HepG2 (cell line): ENCODE data around the gene TGFA. TPM values are rescaled to one million over a fixed set of nuclear protein-coding genes. Genes with fewer than 3 reads are reported as not detected.

Experiments
- FOXC1 ChIP-seq: sonication (generic); formaldehyde crosslinking; IDR thresholded peaks from 2 replicates; pipeline ENCODE4 v1.8.0; 2022; ENCODE audit warnings: mild to moderate bottlenecking, missing genetic modification reagents, borderline replicate concordance
- GABPA ChIP-seq, 2 experiments: IDR thresholded peaks; 2 replicates each; pipeline ENCODE4 v1.6.1; 2011 to 2016; ENCODE audit warnings: low read depth in 2 of 2, low read length in 1 of 2, missing biosample characterization in 1 of 2, missing genetic modification characterization in 1 of 2
- HDAC1 ChIP-seq: sonication (generic); formaldehyde crosslinking; IDR thresholded peaks from 2 replicates; pipeline ENCODE4 v1.5.1; 2020; ENCODE audit warnings: mild to moderate bottlenecking, missing genetic modification reagents
- ZFX ChIP-seq: sonication (generic); formaldehyde crosslinking; IDR thresholded peaks from 2 replicates; pipeline ENCODE4 v1.4.0; 2020; ENCODE audit warnings: mild to moderate bottlenecking, low read depth, missing genetic modification reagents, moderate library complexity
- ZNF510 ChIP-seq: sonication (generic); formaldehyde crosslinking; IDR thresholded peaks from 2 replicates; pipeline ENCODE4 v1.4.0; 2020; ENCODE audit warnings: low read depth, mild to moderate bottlenecking, missing genetic modification reagents
- ZNF614 ChIP-seq: IDR thresholded peaks from 2 replicates; pipeline ENCODE4 v1.6.1; 2018; ENCODE audit warnings: missing biosample characterization, missing genetic modification reagents, inconsistent platforms, borderline replicate concordance
- ZNF644 ChIP-seq: IDR thresholded peaks from 2 replicates; pipeline ENCODE4 v1.6.1; 2016; ENCODE audit warnings: low read depth
- polyA plus RNA-seq, 8 experiments: library from polyadenylated mRNA; depleted of rRNA in 3 of 8; stranded (reverse) in 7 of 8; unstranded in 1 of 8; fragments of >200 nt; fragmentation: Illumina TruSeq in 4 of 8; extraction: Trizol in 4 of 8; gene quantifications; 2 replicates each; pipeline versions ENCODE4 v1.2.1 to v1.2.3, GENCODE V29; 2011 to 2016; ENCODE audit warnings: low read depth in 4 of 8, missing spikeins in 1 of 8, mixed read lengths in 1 of 8; ENCODE audit not compliant: insufficient read depth in 1 of 8
- total RNA-seq, 5 experiments: library from RNA; depleted of rRNA; stranded (reverse); fragments of >200 nt; fragmentation: Illumina TruSeq; extraction: Trizol; gene quantifications; 2 replicates each; pipeline ENCODE4 v1.2.3, GENCODE V29; 2016; ENCODE audit warnings: low read depth in 1 of 5
- TF ChIP-seq, protein P1 (sequence below): fragments of 450-650 bp; IDR thresholded peaks from 2 replicates; pipeline ENCODE4 v1.6.1; 2017
- TF ChIP-seq, protein P2 (sequence below): sonication (generic); formaldehyde crosslinking; IDR thresholded peaks from 2 replicates; pipeline ENCODE4 v1.8.1; 2023; ENCODE audit warnings: missing genetic modification reagents, inconsistent platforms, borderline replicate concordance
- TF ChIP-seq, protein P3 (sequence below): sonication (generic); formaldehyde crosslinking; IDR thresholded peaks from 2 replicates; pipeline ENCODE4 v1.4.0; 2020; ENCODE audit warnings: missing genetic modification reagents
- TF ChIP-seq, protein P4 (sequence below), 2 experiments: IDR thresholded peaks; 2 replicates each; pipeline ENCODE4 v1.6.1; 2011 to 2012; ENCODE audit warnings: low read length in 2 of 2, borderline replicate concordance in 1 of 2, low read depth in 1 of 2, mild to moderate bottlenecking in 1 of 2, moderate library complexity in 1 of 2
- TF ChIP-seq, protein P5 (sequence below): sonication (generic); formaldehyde crosslinking; IDR thresholded peaks from 2 replicates; pipeline ENCODE4 v1.4.0; 2020; ENCODE audit warnings: missing genetic modification reagents

TGFA gene
- total and polyA plus RNA-seq, 2 of the 13 experiments (the other 11 are each of a cell fraction or from before 2014, with no cell fraction given): 7.8 to 15.3 TPM

DNA sequence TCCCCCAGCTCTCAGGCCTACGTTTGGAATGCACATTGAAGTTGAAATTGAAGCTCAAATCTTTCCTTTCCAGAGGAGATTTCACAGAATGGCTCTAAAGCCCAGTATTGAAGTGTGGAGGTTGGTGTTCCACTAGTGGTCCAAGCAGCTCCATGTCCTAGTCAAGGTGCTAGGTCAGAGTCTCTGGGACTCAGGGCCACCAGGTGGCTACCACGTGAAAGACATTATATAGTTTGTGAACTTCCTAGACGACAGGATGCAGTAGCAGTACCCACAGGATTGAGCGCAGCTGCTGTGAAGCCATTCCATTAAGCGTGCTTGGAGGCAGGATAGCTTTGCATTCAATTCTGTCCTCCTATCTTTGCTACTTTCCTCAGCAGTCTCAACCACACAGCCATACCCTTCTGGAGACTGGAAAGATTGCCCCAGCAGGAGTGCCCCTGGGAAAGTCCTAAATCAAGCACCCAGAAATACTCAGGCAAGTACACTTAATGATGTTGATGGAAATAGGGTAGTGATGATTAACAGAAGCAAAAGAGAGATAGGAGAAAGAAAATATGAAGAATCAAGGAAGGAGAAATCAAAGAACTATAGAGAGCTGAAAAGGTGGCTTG, 4.7 kb upstream of the TGFA start (continued):
- TF ChIP-seq, protein P1, sequence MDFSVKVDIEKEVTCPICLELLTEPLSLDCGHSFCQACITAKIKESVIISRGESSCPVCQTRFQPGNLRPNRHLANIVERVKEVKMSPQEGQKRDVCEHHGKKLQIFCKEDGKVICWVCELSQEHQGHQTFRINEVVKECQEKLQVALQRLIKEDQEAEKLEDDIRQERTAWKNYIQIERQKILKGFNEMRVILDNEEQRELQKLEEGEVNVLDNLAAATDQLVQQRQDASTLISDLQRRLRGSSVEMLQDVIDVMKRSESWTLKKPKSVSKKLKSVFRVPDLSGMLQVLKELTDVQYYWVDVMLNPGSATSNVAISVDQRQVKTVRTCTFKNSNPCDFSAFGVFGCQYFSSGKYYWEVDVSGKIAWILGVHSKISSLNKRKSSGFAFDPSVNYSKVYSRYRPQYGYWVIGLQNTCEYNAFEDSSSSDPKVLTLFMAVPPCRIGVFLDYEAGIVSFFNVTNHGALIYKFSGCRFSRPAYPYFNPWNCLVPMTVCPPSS: no peak
- TF ChIP-seq ZNF644 (CRISPR knock-in tag) (peak; percentile 56; the same call in 1 of the 2 replicates), ZNF614 (0 out of 2 replicates have a peak, but pooled peaks have one; percentile 15), ZNF510 (CRISPR knock-in tag) (no peak), GABPA (IDR thresholded peaks at IDR 0.05; ENCODE audit: low read depth, low read length) (no peak), GABPA (CRISPR knock-in tag; IDR thresholded peaks at IDR 0.05; ENCODE audit: low read depth) (no peak), HDAC1 (CRISPR knock-in tag) (peak; percentile 57; the same call in 1 of the 2 replicates), ZFX (CRISPR knock-in tag) (peak; percentile 36; the same call in 1 of the 2 replicates), FOXC1 (CRISPR knock-in tag) (peak; percentile 41; the same call in 1 of the 2 replicates)
- TF ChIP-seq, protein P2, sequence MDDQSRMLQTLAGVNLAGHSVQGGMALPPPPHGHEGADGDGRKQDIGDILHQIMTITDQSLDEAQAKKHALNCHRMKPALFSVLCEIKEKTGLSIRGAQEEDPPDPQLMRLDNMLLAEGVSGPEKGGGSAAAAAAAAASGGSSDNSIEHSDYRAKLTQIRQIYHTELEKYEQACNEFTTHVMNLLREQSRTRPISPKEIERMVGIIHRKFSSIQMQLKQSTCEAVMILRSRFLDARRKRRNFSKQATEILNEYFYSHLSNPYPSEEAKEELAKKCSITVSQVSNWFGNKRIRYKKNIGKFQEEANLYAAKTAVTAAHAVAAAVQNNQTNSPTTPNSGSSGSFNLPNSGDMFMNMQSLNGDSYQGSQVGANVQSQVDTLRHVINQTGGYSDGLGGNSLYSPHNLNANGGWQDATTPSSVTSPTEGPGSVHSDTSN: no peak
- TF ChIP-seq, protein P3, sequence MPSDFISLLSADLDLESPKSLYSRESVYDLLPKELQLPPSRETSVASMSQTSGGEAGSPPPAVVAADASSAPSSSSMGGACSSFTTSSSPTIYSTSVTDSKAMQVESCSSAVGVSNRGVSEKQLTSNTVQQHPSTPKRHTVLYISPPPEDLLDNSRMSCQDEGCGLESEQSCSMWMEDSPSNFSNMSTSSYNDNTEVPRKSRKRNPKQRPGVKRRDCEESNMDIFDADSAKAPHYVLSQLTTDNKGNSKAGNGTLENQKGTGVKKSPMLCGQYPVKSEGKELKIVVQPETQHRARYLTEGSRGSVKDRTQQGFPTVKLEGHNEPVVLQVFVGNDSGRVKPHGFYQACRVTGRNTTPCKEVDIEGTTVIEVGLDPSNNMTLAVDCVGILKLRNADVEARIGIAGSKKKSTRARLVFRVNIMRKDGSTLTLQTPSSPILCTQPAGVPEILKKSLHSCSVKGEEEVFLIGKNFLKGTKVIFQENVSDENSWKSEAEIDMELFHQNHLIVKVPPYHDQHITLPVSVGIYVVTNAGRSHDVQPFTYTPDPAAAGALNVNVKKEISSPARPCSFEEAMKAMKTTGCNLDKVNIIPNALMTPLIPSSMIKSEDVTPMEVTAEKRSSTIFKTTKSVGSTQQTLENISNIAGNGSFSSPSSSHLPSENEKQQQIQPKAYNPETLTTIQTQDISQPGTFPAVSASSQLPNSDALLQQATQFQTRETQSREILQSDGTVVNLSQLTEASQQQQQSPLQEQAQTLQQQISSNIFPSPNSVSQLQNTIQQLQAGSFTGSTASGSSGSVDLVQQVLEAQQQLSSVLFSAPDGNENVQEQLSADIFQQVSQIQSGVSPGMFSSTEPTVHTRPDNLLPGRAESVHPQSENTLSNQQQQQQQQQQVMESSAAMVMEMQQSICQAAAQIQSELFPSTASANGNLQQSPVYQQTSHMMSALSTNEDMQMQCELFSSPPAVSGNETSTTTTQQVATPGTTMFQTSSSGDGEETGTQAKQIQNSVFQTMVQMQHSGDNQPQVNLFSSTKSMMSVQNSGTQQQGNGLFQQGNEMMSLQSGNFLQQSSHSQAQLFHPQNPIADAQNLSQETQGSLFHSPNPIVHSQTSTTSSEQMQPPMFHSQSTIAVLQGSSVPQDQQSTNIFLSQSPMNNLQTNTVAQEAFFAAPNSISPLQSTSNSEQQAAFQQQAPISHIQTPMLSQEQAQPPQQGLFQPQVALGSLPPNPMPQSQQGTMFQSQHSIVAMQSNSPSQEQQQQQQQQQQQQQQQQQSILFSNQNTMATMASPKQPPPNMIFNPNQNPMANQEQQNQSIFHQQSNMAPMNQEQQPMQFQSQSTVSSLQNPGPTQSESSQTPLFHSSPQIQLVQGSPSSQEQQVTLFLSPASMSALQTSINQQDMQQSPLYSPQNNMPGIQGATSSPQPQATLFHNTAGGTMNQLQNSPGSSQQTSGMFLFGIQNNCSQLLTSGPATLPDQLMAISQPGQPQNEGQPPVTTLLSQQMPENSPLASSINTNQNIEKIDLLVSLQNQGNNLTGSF (CRISPR knock-in tag): no peak
- TF ChIP-seq, protein P4, sequence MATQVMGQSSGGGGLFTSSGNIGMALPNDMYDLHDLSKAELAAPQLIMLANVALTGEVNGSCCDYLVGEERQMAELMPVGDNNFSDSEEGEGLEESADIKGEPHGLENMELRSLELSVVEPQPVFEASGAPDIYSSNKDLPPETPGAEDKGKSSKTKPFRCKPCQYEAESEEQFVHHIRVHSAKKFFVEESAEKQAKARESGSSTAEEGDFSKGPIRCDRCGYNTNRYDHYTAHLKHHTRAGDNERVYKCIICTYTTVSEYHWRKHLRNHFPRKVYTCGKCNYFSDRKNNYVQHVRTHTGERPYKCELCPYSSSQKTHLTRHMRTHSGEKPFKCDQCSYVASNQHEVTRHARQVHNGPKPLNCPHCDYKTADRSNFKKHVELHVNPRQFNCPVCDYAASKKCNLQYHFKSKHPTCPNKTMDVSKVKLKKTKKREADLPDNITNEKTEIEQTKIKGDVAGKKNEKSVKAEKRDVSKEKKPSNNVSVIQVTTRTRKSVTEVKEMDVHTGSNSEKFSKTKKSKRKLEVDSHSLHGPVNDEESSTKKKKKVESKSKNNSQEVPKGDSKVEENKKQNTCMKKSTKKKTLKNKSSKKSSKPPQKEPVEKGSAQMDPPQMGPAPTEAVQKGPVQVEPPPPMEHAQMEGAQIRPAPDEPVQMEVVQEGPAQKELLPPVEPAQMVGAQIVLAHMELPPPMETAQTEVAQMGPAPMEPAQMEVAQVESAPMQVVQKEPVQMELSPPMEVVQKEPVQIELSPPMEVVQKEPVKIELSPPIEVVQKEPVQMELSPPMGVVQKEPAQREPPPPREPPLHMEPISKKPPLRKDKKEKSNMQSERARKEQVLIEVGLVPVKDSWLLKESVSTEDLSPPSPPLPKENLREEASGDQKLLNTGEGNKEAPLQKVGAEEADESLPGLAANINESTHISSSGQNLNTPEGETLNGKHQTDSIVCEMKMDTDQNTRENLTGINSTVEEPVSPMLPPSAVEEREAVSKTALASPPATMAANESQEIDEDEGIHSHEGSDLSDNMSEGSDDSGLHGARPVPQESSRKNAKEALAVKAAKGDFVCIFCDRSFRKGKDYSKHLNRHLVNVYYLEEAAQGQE (IDR thresholded peaks at IDR 0.05; ENCODE audit: borderline replicate concordance in 1 of 2, low read depth in 1 of 2, low read length in 2 of 2): no peak
- TF ChIP-seq, protein P5, sequence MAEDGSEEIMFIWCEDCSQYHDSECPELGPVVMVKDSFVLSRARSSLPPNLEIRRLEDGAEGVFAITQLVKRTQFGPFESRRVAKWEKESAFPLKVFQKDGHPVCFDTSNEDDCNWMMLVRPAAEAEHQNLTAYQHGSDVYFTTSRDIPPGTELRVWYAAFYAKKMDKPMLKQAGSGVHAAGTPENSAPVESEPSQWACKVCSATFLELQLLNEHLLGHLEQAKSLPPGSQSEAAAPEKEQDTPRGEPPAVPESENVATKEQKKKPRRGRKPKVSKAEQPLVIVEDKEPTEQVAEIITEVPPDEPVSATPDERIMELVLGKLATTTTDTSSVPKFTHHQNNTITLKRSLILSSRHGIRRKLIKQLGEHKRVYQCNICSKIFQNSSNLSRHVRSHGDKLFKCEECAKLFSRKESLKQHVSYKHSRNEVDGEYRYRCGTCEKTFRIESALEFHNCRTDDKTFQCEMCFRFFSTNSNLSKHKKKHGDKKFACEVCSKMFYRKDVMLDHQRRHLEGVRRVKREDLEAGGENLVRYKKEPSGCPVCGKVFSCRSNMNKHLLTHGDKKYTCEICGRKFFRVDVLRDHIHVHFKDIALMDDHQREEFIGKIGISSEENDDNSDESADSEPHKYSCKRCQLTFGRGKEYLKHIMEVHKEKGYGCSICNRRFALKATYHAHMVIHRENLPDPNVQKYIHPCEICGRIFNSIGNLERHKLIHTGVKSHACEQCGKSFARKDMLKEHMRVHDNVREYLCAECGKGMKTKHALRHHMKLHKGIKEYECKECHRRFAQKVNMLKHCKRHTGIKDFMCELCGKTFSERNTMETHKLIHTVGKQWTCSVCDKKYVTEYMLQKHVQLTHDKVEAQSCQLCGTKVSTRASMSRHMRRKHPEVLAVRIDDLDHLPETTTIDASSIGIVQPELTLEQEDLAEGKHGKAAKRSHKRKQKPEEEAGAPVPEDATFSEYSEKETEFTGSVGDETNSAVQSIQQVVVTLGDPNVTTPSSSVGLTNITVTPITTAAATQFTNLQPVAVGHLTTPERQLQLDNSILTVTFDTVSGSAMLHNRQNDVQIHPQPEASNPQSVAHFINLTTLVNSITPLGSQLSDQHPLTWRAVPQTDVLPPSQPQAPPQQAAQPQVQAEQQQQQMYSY: no peak
